T-helper 2 cell treated with Interferon-gamma antibody and Interleukin-4, amounts not matched to agents 100 ng/mL and 5 ng/mL, for 36 hours (primary cell): ENCODE results near the gene SCAMP1. TPM values are rescaled to one million over a fixed set of nuclear protein-coding genes. Genes with fewer than 3 reads are reported as not detected.

ENCODE experiments used
- intact Hi-C: fragments of 100-400 bp; cut with micrococcal nuclease; formaldehyde crosslinking; loops from one replicate; pipeline ENCODE4 v1.15.1; 2023
- total RNA-seq: library from RNA; stranded (reverse); gene quantifications from 2 replicates; pipeline ENCODE4 v1.2.3, GENCODE V29; 2022

SCAMP1 gene
- total RNA-seq, 1 donor from 2014 or later = 16.0 TPM

- intact Hi-C loops = no loop called here
Observed at GRCh38 chr5:78490709-78491485, 130.5 kb downstream of the SCAMP1 start.

DNA sequence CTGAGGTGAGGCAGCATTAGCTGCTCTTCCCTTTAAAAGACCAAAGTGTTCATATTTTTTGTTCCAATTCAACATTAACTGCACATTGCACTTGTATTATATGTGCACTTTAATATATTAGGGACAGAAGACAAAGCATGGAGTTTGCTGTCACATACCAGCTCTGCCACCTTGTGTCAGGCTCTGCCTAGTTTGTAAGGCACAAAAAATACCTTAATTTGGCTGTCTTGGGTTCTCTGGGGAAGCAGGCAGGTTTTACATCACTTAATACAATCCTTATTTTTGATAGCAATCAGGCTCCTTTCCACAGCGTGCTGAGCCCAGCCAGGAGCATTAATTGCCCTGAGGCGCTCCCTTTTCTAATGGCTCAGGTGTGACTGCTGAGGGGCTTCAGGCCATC is 131.8 kb downstream of the SCAMP1 start:
- intact Hi-C loops = no loop called here

DNA sequence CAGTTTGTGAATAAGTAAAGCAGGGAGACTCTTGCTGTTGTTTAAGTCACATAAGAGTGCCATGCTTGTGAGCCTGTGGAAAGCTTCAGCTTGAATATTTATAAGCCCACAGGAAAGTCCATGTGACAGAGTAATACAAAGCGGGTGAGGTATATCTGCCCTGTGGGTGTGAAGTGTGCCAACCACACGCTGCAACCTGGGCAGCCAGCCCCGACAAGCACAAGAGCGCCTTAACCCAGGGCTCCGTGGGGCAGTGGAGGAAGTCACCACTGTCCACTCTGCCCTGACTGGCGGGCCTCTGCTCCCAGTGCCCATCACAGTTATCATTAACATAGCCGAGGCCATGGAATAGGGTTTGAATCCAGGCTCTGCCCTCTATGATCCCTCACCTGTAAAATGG is 132.2 kb downstream of the SCAMP1 start:
- intact Hi-C loops = no loop called here

DNA sequence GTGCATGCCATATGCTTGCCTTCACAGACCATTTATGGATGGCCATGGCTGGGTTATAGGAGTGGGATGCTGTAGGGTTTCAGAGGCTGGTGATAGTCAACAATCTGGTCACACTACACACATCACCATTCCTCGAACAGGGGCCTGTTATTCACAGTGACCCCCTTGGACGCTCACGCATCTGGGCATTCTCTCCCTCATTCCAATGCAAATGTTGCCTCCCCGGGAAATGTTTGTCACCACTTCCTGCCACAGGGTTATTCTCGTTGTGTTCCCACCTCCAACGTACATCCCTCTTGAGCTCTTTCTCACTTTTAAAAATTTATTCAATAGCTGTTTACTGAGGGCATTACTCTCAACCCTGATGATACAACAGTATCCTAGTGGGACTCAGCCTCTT is 135.4 kb downstream of the SCAMP1 start:
- intact Hi-C loops = no loop called here

DNA sequence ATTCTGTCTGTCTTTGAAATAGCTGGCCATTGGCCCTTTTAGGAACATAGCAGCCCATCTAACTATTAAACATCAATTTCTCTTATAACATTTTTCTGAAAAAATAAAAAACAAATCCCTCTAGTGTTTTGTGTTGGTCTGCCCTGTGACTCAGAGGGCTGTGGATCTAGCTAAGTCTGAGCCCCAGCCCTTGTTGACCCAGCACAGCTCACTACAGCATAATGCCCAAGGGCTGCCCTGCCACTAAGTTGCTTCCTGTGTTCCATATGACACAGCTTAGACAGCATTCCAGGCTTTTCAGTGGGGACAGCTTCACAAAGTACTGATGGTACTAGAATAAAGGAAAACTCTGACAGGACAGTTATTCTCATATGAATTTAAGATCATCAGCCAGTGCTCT is 136.0 kb downstream of the SCAMP1 start:
- intact Hi-C loops = no loop called here

DNA sequence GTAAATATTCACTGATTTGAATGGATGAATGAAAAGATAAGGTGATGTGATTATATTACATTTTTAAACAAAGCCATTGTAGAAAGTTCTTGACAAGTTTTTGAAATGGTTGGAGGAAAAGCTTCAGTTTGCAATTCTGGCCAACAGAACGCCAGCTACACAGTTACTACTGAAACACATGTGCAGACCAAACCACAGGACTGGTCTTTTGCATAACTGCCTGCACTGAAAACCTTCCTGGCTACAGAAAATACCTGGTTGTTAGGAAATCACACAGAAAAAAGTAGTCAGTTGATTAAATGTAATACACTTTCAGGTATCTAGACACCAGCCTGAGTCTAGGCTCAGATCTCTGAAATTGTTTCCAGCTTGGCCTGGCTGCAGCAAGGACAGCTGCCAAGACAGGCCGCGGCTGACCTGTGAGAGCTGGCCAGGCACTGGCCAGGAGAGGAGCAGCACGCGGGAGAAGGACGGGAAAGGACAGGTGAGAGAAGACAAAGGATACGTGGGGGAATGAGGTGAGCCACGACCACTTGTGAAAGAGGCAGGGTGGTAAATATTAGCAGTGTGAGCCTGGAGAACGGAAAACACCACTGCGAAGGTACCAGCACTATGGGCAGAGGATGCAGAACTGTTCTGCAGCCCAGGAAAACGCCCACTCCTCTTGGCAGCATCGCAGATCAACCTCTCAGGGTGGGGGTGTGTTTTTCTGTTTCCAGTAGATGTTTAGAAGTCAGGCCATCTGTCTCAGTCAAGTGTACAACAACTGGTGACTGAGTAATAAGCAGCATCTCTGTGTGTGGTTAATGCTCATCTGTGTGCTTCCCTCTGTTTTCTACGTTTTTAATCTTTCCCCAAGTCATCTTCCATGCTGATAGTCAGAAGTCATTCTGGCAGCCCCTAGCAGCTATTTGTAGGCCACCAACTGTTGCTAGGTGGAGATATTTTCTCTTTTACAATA is 137.4 kb downstream of the SCAMP1 start:
- intact Hi-C loops = no loop called here

GRCh38 chr5:78499485-78499884 is 139.1 kb downstream of the SCAMP1 start:
- intact Hi-C loops = no loop called here

DNA sequence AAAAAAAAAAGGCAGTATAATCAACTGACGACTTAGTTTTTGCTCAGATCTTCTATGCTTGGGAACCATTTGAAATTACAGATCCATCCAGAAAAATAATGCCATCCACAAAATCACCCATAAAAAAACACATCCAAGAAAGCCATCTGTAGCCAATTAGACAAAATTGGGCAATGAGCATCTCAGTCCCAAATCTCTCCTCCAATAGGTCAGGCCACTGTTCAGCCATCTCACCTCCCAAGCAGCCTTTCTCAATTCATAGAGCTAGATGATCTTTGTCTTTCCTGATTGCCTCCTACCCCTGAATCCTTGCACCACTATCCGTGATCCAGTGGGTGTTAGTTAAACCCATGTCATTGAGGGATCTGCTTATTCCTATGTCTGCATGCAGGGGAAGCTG is 139.6 kb downstream of the SCAMP1 start:
- intact Hi-C loops = no loop called here

- intact Hi-C loops = no loop called here
Observed at GRCh38 chr5:78500871-78501270, 140.5 kb downstream of the SCAMP1 start.

- intact Hi-C loops = no loop called here
Observed at GRCh38 chr5:78501411-78502352, 141.3 kb downstream of the SCAMP1 start.

GRCh38 chr5:78503958-78504653 is 143.7 kb downstream of the SCAMP1 start:
- intact Hi-C loops = no loop called here

DNA sequence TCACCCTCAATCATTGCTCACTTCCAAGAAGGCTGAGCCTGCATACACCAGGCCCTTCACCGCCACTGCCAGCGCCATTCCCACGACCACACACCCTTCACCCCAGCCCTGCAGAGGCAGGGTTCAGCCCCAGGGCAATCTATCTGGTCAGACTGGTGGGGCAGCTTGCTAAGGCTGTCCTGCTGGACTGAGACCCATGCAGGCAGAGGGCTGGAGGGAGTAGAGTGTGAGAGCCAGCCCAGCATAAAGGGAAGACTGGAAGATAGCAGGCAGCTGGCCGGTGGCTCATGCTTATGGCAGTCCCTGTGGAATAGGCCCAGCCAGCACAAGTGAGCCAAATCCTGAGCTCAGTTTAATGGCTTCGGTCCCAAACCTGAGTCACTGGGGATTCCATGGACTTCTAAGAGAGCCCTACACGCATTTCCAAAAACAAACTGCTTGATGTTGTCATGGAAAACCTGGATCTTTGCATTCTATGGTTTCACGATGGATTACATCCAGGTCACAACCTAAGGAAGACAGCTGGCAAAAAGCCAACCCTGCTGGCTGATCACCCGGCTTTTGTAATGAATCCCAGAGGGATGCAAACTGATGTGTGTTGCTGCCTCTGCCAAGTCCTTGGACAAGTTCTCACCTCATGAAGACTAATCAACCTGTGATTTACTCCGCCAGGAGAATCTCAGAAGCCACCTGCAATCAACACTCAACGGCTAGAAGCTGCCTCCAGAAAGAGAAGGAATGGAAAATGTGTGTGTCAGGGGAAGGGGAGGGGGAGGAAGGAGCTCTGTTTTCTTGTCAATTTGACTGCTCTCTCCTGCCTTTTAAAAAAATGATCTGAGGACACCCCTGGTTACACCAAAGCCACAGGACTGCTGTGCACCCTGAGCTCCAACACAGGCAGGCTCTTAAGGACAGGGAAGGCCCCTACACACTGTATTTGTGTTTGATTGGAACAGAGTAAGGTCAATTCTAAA is 144.6 kb downstream of the SCAMP1 start:
- intact Hi-C loops = no loop called here

DNA sequence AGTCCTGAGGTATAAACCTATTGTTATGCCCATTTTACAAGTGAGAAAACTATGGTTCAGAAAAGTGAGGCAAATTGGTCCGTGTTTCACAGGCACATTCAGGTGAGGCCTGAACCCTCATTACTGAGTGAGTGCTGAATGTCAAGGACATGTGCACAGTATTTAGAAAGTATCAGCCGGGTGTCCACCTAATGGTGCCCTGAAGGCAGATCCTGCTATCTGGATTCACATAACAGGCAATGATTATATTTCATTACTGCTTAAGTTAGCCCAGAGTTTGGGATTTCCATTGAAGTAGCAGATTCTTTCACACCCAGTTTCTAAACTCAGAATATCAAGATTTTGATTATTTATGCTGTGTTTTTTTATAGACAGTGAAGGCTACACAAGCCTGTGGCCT is 145.4 kb downstream of the SCAMP1 start:
- intact Hi-C loops = no loop called here

- intact Hi-C loops = no loop called here
Observed at GRCh38 chr5:78506261-78507024, 146.0 kb downstream of the SCAMP1 start.

- intact Hi-C loops = no loop called here
Observed at GRCh38 chr5:78507531-78507930, 147.1 kb downstream of the SCAMP1 start.

GRCh38 chr5:78508186-78508765 is 147.9 kb downstream of the SCAMP1 start:
- intact Hi-C loops = no loop called here

GRCh38 chr5:78509145-78509865 is 148.9 kb downstream of the SCAMP1 start:
- intact Hi-C loops = no loop called here
